Skin of body (tissue), 2 donors: ENCODE results near the gene SORBS2. TPM values are rescaled to one million over a fixed set of nuclear protein-coding genes. Genes with fewer than 3 reads are reported as not detected.

ENCODE experiments used
- DNase-seq: peaks from one replicate; lab custom pipeline; 2025; lab: John Stamatoyannopoulos, UW
- total RNA-seq: library from RNA; depleted of rRNA; stranded (reverse); fragments of >200 nt; gene quantifications from one replicate; pipeline ENCODE4 v1.2.3, GENCODE V29; 2014

Gene SORBS2
- total RNA-seq, 1 donor from 2014 or later, result 15.0 TPM

- no peak for DNase-seq
Observed at GRCh38 chr4:185774131-185774653, 37.8 kb downstream of the SORBS2 start.

DNA sequence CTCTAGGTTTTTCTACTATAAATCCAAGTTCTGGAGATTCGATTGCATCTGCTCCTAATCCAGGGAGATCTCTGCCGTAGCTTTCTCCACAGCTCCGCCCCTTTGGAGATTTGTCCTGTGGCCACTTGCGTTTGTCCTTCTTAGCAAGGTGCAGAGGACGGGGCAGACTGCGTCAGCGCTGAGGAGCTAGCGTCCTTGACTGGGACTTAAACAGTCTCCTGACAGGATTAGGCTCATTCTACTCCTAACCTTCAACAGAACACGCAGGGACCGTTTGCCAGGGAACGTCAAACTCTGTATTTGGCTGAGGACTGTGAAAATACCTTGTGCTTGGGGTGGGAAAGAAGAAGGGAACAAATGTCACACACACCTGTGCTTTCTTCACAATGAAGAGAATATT is 38.6 kb downstream of the SORBS2 start:
- no peak for DNase-seq

- no peak for DNase-seq
Observed at GRCh38 chr4:185772391-185773093, 39.5 kb downstream of the SORBS2 start.

GRCh38 chr4:185771711-185772390 is 40.1 kb downstream of the SORBS2 start:
- no peak for DNase-seq

DNA sequence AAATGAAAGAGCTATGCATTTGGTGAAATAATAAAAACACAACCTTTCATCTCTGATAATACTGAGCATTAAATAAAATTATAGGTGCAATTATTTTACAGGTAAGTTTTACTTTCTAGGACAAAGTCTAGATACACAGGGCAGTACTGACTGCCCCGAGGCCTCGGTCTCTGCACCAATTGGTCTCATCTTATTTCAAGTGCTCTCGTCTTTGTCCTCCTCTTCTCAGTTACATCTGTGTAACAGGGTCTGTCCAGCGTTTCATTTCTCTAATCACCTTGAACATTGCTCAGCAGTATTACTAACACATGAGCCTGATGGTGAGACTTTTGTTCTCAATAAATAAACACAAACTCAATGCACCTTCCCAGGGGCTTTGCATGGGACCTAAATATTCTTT is 44.5 kb downstream of the SORBS2 start:
- DNase-seq, result no peak

DNA sequence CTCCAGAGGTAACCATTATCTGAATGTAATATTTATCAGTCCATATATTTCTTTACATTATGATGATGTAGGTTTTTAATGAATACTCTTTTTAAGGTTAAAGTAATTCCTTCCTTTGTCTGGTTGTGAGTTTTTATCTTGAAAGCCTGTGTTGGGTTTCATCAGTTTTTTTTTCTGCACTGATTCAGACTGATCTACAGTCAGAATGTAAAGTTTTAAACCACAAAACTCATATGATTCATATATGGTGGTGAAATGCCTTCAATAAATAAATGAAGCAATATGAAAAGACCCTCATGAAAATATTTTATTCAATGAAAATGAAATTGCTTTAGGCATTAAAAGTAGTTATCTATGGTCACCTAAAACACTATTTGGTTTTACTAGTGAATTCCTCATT is 47.1 kb downstream of the SORBS2 start:
- DNase-seq, result no peak

GRCh38 chr4:185761352-185762235 is 50.4 kb downstream of the SORBS2 start:
- DNase-seq, result no peak

- no peak for DNase-seq
Observed at GRCh38 chr4:185758807-185759206, 53.2 kb downstream of the SORBS2 start.

GRCh38 chr4:185755451-185755850 is 56.5 kb downstream of the SORBS2 start:
- DNase-seq, result no peak

DNA sequence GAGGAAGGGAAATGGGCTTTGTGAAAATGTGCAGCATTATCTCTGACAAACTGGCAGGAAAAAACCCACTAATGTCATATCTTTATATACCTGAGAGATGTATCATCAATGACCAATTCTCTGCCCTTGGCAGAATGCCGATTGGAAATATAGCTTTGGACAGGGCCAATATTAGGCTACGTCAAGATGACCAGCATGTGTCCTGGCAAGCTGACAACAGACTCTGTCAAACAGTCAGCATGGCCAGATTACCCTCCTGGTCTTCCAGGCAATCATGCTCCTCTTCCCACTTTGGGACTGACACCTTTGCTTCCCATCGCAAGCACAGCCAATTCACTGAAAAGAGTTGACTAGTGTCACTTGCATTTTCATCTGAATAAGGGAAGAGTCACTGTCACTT is 57.0 kb downstream of the SORBS2 start:
- no peak for DNase-seq

GRCh38 chr4:185752872-185753271 is 59.1 kb downstream of the SORBS2 start:
- no peak for DNase-seq

DNA sequence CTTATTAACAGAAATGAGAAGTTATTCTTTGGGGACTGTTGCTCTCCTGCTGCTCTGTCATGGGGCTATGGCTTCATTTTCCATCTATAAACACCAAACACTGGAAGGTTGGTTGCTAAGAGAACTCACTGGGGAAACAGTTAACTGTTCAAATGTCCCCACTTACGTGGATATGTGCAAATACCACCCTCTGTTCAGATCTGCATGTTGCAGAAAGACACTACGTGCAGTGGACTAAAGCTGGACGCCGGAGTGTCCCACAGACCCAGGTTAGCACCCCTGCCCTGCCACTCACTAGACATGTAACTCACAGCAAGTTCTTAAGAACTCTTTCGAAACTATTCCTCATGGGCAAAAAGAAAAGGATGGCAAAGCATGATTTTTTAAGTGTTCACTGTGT is 62.1 kb downstream of the SORBS2 start:
- DNase-seq, result no peak

DNA sequence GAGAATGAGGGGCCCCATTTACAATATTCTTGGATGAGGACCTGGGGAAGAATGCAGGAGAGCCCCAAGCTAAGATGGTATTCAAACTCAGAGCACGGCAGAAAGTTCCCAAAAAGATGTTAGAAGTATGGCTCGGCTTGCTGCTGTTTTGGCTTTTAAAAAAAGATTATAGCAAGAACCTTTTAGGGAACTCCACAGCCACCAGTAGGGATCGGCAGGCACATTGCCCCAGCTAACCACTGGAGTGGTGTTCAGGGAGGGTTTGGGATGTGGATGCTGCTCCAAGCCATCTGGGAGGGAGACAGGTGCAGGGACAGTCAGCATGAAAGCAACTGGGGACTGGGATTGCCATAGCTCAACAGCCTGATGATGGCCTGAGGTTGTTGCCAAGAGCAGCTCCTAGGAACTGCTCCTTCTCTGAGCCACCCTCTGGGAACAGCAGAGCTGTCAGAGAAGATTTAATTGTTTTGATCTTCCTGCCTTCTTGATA is 63.0 kb downstream of the SORBS2 start:
- no peak for DNase-seq

DNA sequence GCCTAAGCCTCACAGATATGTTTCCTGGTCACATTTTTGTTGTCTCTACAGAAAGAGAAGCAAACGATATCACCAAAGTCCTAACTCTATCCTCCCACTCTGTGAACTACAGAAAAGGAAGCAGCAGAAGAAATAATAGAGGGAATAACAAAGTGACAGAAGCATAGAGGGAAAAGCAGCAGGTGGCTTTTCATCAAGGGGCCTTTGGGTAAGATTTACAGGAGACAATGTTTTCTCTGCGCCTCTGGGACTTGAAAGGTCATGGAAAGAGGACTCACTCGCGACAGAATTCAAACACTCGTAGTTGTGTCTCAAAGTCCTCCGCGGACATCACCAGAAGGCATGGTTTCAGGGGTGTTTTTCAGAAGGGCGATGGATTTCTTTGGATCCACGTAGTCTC is 66.1 kb downstream of the SORBS2 start:
- DNase-seq, result no peak

- DNase-seq, result no peak
Observed at GRCh38 chr4:185744946-185745345, 67.0 kb downstream of the SORBS2 start.

DNA sequence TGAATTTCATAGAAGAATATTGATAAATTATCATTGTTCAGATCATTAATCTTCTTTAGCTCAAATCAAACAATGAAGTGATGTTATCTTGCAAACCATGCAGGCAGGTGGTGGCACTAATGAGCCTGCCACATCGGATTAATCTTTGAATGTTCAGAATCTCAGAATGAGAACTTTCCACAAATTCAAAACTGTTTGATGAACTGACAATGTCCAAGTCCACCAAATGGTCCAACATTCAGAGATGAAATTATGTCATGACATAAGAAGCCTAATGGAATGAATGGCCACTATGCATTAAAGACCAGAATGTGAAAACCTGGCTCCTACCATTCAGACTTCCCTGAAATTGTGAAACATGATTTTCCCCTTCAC is 67.5 kb downstream of the SORBS2 start:
- no peak for DNase-seq

GRCh38 chr4:185743722-185744487 is 68.1 kb downstream of the SORBS2 start:
- DNase-seq, result no peak

DNA sequence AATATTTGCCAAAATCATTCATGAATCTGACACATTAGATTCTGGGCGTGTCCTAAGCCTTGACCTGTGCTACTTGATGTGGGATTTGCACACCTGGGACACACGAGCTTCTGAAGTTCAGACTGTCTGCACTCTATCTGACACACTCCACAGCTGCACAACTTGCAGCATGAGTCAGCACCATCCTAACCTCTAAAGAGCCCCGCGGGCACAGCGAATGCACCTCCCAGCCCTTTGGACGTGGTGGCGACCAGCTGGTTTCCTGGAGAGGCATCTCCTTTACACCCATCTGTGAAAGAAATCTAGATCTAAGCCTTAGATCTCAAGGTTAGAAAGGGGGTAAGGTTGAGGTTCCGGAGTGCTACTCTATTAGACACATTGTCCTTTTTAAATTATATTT is 69.2 kb downstream of the SORBS2 start:
- DNase-seq, result no peak

DNA sequence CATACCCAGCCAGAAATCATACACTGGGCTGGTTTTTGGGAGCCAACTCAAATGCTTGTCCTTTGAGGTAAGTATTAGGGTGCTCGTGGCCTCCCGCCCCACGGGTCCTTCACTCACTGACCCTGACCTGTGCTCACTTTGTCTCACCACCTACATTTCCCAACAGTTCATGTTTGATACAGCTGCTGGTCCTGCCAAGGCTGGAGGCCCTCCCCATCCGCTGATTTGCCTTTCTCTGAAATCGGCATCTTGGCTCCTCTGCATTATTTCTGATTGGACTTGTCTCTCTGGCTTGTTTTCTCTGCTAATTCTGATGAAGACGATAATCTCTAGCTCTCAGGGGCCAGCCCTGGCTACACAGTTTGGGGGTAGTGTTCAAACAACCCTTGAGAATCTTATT is 70.2 kb downstream of the SORBS2 start:
- DNase-seq, result no peak

GRCh38 chr4:185740471-185740873 is 71.5 kb downstream of the SORBS2 start:
- no peak for DNase-seq

- no peak for DNase-seq
Observed at GRCh38 chr4:185738820-185739219, 73.2 kb downstream of the SORBS2 start.
